HT-29 (cell line): ENCODE results near the gene ADCY2. TPM values are rescaled to one million over a fixed set of nuclear protein-coding genes. Genes with fewer than 3 reads are reported as not detected.
A peak's percentile ranks its signal among the peaks of the same experiment; 100 is the strongest.

ENCODE experiments used
- DNase-seq: peaks from one replicate; pipeline ENCODE4 v3.0.0-alpha.2; 2015; ENCODE audit warnings: low spot score
- total RNA-seq: library from RNA; depleted of rRNA; stranded (reverse); fragments of >200 nt; shearing (Covaris generic); gene quantifications from 2 replicates; pipeline ENCODE4 v1.2.3, GENCODE V29; 2014

ADCY2 gene
- total RNA-seq, 1 experiment from 2014 or later = not detected

GRCh38 chr5:7824995-7825394 lies 429.1 kb downstream of the ADCY2 start:
- no peak for DNase-seq

GRCh38 chr5:7825630-7826029 lies 429.7 kb downstream of the ADCY2 start:
- no peak for DNase-seq

GRCh38 chr5:7827610-7828009 lies 431.7 kb downstream of the ADCY2 start:
- DNase-seq = no peak

- no peak for DNase-seq
Measured at GRCh38 chr5:7828269-7828668, 432.3 kb downstream of the ADCY2 start.

GRCh38 chr5:7834982-7835381 lies 439.0 kb downstream of the ADCY2 start:
- DNase-seq = no peak

GRCh38 chr5:7837403-7837802 lies 441.5 kb downstream of the ADCY2 start:
- no peak for DNase-seq

GRCh38 chr5:7842531-7842930 lies 446.6 kb downstream of the ADCY2 start:
- DNase-seq = no peak

- DNase-seq = no peak
Measured at GRCh38 chr5:7844901-7845300, 449.0 kb downstream of the ADCY2 start.

- no peak for DNase-seq
Measured at GRCh38 chr5:7845557-7845956, 449.6 kb downstream of the ADCY2 start.

- DNase-seq = no peak
Measured at GRCh38 chr5:7846327-7846726, 450.4 kb downstream of the ADCY2 start.

GRCh38 chr5:7848296-7848695 lies 452.4 kb downstream of the ADCY2 start:
- no peak for DNase-seq

GRCh38 chr5:7849681-7850394 lies 453.9 kb downstream of the ADCY2 start:
- no peak for DNase-seq

GRCh38 chr5:7850395-7851239 lies 454.7 kb downstream of the ADCY2 start, which contains the start of gene CFAP90:
TSS of gene CFAP90 (minus strand) at chr5:7851133. CDS start at chr5:7851021, 112 bp downstream.
- no peak for DNase-seq

- DNase-seq = no peak
Measured at GRCh38 chr5:7851240-7851592, 455.3 kb downstream of the ADCY2 start.

- DNase-seq = no peak
Measured at GRCh38 chr5:7851617-7852289, 455.8 kb downstream of the ADCY2 start.

GRCh38 chr5:7852542-7852941 lies 456.6 kb downstream of the ADCY2 start:
- DNase-seq = no peak

GRCh38 chr5:7852988-7853387 lies 457.1 kb downstream of the ADCY2 start:
- DNase-seq = no peak

- DNase-seq = no peak
Measured at GRCh38 chr5:7855611-7856010, 459.7 kb downstream of the ADCY2 start.

GRCh38 chr5:7856855-7857254 lies 460.9 kb downstream of the ADCY2 start:
- peak; percentile 29 for DNase-seq

GRCh38 chr5:7857361-7857760 lies 461.4 kb downstream of the ADCY2 start:
- no peak for DNase-seq

GRCh38 chr5:7857926-7858632 lies 462.1 kb downstream of the ADCY2 start:
- DNase-seq = no peak

- DNase-seq = no peak
Measured at GRCh38 chr5:7866196-7866595, 470.3 kb downstream of the ADCY2 start.
